ENCODE results near the gene ADAMTS16. TPM values are rescaled to one million over a fixed set of nuclear protein-coding genes. Genes with fewer than 3 reads are reported as not detected.

Gene ADAMTS16
- total and polyA plus RNA-seq, 2 donors (not counting 3 experiments of a cell fraction or from before 2014, with no cell fraction given), result not detected

GRCh38 chr5:5318426-5319190 is 178.5 kb downstream of the ADAMTS16 start:
- H3K4me2 ChIP-seq (ENCODE audit: insufficient read depth, low read length), result no peak overlapping the region
- FAIRE-seq, result no peak
- no peaks in the 10 kb centered on the region for H3K9me3 ChIP-seq (replicated peaks; ENCODE audit: control insufficient read depth, insufficient read depth, low read length)
- dilution Hi-C loops (cut with MboI; ENCODE audit: extremely low pct_ligation_motif_present, low sequenced_read_pairs) (no loop called here), intact Hi-C loops (cut with micrococcal nuclease) (no loop called here)
- H3K27ac ChIP-seq (ENCODE audit: insufficient read depth, low read depth, low read length), result no peak overlapping the region
- CTCF ChIA-PET, result no interaction called here
- H3K79me2 ChIP-seq (ENCODE audit: control insufficient read depth, insufficient read depth, low read length), result no peaks in the 10 kb centered on the region
- H2AFZ ChIP-seq (ENCODE audit: low read depth, low read length), result no peak overlapping the region
- no peaks in the 10 kb centered on the region for H3K9me1 ChIP-seq (replicated peaks; ENCODE audit: control insufficient read depth, extremely low read depth, insufficient read depth, low read length)
- no peaks in the 10 kb centered on the region for H3K36me3 ChIP-seq (ENCODE audit: control insufficient read depth in 2 of 2, extremely low read depth in 1 of 2, insufficient read depth in 2 of 2, low read length in 2 of 2)
- H3K9ac ChIP-seq (replicated peaks; ENCODE audit: extremely low read depth, insufficient read depth, low read length), result no peak overlapping the region
- no peak overlapping the region for H3K4me3 ChIP-seq (replicated peaks in 1 of 3; ENCODE audit: insufficient read depth in 1 of 3, low read depth in 1 of 3, low read length in 3 of 3)
- H4K20me1 ChIP-seq (replicated peaks; ENCODE audit: control insufficient read depth, extremely low read depth, insufficient read depth, low read length), result no peaks in the 10 kb centered on the region
- POLR2A ChIA-PET, result no interaction called here
- no peaks in the 10 kb centered on the region for H3K4me1 ChIP-seq (ENCODE audit: control insufficient read depth, extremely low read depth, insufficient read depth, low read length)
- H3K27me3 ChIP-seq (ENCODE audit: control insufficient read depth in 2 of 2, insufficient read depth in 2 of 2, low read length in 2 of 2), result no peaks in the 10 kb centered on the region
- no peak for DNase-seq (ENCODE audit: low read depth, low spot score)
- no TSS peak for BruUV-seq (replicated peaks)
- TF ChIP-seq POLR2A (IDR thresholded peaks at IDR 0.05; ENCODE audit: low read depth, low read length), result no peak
- TF ChIP-seq MAX (IDR thresholded peaks at IDR 0.05; ENCODE audit: insufficient read depth, insufficient read length), result no peak
- TF ChIP-seq JUN (IDR thresholded peaks at IDR 0.05; ENCODE audit: borderline replicate concordance, insufficient read depth, insufficient read length, low read depth), result no peak
- TF ChIP-seq POLR2AphosphoS5 (IDR thresholded peaks at IDR 0.05; ENCODE audit: insufficient read depth, low read depth, low read length), result no peak
- TF ChIP-seq CTCF (IDR thresholded peaks at IDR 0.05; ENCODE audit: extremely low read depth in 1 of 2, insufficient read depth in 1 of 2, low read depth in 1 of 2, low read length in 2 of 2), result no peak
- no peak for TF ChIP-seq MYC (IDR thresholded peaks at IDR 0.05; ENCODE audit: low read depth, low read length)
- no peak for TF ChIP-seq FOS (IDR thresholded peaks at IDR 0.05; ENCODE audit: borderline replicate concordance, insufficient read depth, low read length)
- TF ChIP-seq EZH2 (IDR thresholded peaks at IDR 0.05; ENCODE audit: borderline replicate concordance, low read depth, low read length, severe bottlenecking), result no peak
- TF ChIP-seq GATA2 (IDR thresholded peaks at IDR 0.05; ENCODE audit: insufficient read depth, insufficient read length, low read depth, low read length), result no peak

Data from endothelial cell of umbilical vein (primary cell).